Measurements from ENCODE around the gene INSIG1. TPM values are rescaled to one million over a fixed set of nuclear protein-coding genes. Genes with fewer than 3 reads are reported as not detected.

INSIG1 gene
- total and polyA plus RNA-seq, 2 experiments from 2014 or later, result 70.3 to 131 TPM

DNA sequence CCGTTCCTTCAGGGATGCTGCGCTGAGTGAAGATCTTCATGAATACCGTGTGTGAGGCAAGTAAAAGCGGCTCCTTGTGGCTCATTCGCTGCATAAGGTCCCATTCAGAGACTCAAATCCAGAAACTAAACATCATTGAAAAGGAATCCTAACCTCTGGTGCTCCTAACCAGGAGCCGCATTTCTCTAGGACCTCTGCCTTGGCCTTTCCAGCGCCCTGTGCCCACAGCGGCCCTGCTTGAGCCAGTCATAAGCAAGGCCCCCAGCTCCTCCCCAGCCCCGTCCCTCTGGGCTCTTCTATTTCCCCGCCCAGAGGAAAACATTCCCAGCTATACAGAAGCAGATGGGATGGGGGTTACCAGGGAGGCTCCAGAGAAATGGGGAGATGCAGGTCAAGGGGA, 42.6 kb upstream of the INSIG1 start:
- Mint-ChIP-seq H3K4me1 (no peaks in the 10 kb centered on the region), H3K4me3 (no peak overlapping the region), H3K27ac (no peak overlapping the region), H3K9me3 (no peaks in the 10 kb centered on the region), H3K27me3 (ENCODE audit: insufficient read depth, low read depth, poor library complexity) (peaks cover 2% of the 10 kb centered on the region), H3K36me3 (ENCODE audit: low read depth) (no peaks in the 10 kb centered on the region)
- Histone ChIP-seq H3K9me2 (ENCODE audit: insufficient read depth) (no peaks in the 10 kb centered on the region), H3K79me2 (replicated peaks; ENCODE audit: insufficient read depth) (no peaks in the 10 kb centered on the region), H3F3A (replicated peaks; ENCODE audit: low read depth) (no peaks in the 10 kb centered on the region), H2AFZ (no peak overlapping the region), H3K4me3 (no peak overlapping the region), H3K4me2 (no peak overlapping the region), H3K36me3 (ENCODE audit: insufficient read depth) (no peaks in the 10 kb centered on the region), H3K4me1 (ENCODE audit: insufficient read depth) (no peaks in the 10 kb centered on the region), H3K27me3 (ENCODE audit: insufficient read depth) (no peaks in the 10 kb centered on the region), H4K20me1 (replicated peaks; ENCODE audit: insufficient read depth) (no peaks in the 10 kb centered on the region), H3K27ac (ENCODE audit: low read depth) (no peak overlapping the region)
- no peak for DNase-seq (ENCODE audit: low spot score)
- TF ChIP-seq, protein P1, sequence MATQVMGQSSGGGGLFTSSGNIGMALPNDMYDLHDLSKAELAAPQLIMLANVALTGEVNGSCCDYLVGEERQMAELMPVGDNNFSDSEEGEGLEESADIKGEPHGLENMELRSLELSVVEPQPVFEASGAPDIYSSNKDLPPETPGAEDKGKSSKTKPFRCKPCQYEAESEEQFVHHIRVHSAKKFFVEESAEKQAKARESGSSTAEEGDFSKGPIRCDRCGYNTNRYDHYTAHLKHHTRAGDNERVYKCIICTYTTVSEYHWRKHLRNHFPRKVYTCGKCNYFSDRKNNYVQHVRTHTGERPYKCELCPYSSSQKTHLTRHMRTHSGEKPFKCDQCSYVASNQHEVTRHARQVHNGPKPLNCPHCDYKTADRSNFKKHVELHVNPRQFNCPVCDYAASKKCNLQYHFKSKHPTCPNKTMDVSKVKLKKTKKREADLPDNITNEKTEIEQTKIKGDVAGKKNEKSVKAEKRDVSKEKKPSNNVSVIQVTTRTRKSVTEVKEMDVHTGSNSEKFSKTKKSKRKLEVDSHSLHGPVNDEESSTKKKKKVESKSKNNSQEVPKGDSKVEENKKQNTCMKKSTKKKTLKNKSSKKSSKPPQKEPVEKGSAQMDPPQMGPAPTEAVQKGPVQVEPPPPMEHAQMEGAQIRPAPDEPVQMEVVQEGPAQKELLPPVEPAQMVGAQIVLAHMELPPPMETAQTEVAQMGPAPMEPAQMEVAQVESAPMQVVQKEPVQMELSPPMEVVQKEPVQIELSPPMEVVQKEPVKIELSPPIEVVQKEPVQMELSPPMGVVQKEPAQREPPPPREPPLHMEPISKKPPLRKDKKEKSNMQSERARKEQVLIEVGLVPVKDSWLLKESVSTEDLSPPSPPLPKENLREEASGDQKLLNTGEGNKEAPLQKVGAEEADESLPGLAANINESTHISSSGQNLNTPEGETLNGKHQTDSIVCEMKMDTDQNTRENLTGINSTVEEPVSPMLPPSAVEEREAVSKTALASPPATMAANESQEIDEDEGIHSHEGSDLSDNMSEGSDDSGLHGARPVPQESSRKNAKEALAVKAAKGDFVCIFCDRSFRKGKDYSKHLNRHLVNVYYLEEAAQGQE (IDR thresholded peaks at IDR 0.05; ENCODE audit: unreplicated experiment), result no peak
- TF ChIP-seq EZH2 (IDR thresholded peaks at IDR 0.05; ENCODE audit: low read depth, unreplicated experiment) (no peak), ZNF114 (CRISPR knock-in tag; IDR thresholded peaks at IDR 0.05) (no peak), EZH2phosphoT487 (IDR thresholded peaks at IDR 0.05; ENCODE audit: unreplicated experiment) (no peak), ZNF331 (CRISPR knock-in tag; IDR thresholded peaks at IDR 0.05; ENCODE audit: low read depth) (no peak), POLR2AphosphoS5 (IDR thresholded peaks at IDR 0.05; ENCODE audit: low read depth) (no peak), NANOG (IDR thresholded peaks at IDR 0.05; ENCODE audit: borderline replicate concordance) (no peak), CREB1 (CRISPR knock-in tag; IDR thresholded peaks at IDR 0.05; ENCODE audit: low read depth) (no peak), JUNB (IDR thresholded peaks at IDR 0.05; ENCODE audit: unreplicated experiment) (no peak), STAT1 (IDR thresholded peaks at IDR 0.05; ENCODE audit: unreplicated experiment) (no peak)
- TF ChIP-seq, protein P2, sequence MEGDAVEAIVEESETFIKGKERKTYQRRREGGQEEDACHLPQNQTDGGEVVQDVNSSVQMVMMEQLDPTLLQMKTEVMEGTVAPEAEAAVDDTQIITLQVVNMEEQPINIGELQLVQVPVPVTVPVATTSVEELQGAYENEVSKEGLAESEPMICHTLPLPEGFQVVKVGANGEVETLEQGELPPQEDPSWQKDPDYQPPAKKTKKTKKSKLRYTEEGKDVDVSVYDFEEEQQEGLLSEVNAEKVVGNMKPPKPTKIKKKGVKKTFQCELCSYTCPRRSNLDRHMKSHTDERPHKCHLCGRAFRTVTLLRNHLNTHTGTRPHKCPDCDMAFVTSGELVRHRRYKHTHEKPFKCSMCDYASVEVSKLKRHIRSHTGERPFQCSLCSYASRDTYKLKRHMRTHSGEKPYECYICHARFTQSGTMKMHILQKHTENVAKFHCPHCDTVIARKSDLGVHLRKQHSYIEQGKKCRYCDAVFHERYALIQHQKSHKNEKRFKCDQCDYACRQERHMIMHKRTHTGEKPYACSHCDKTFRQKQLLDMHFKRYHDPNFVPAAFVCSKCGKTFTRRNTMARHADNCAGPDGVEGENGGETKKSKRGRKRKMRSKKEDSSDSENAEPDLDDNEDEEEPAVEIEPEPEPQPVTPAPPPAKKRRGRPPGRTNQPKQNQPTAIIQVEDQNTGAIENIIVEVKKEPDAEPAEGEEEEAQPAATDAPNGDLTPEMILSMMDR (conservative IDR thresholded peaks at IDR 0.05; ENCODE audit: low read depth in 2 of 2), result no peak
- TF ChIP-seq, protein P3, sequence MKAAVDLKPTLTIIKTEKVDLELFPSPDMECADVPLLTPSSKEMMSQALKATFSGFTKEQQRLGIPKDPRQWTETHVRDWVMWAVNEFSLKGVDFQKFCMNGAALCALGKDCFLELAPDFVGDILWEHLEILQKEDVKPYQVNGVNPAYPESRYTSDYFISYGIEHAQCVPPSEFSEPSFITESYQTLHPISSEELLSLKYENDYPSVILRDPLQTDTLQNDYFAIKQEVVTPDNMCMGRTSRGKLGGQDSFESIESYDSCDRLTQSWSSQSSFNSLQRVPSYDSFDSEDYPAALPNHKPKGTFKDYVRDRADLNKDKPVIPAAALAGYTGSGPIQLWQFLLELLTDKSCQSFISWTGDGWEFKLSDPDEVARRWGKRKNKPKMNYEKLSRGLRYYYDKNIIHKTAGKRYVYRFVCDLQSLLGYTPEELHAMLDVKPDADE (IDR thresholded peaks at IDR 0.05), result no peak
- TF ChIP-seq, protein P4, sequence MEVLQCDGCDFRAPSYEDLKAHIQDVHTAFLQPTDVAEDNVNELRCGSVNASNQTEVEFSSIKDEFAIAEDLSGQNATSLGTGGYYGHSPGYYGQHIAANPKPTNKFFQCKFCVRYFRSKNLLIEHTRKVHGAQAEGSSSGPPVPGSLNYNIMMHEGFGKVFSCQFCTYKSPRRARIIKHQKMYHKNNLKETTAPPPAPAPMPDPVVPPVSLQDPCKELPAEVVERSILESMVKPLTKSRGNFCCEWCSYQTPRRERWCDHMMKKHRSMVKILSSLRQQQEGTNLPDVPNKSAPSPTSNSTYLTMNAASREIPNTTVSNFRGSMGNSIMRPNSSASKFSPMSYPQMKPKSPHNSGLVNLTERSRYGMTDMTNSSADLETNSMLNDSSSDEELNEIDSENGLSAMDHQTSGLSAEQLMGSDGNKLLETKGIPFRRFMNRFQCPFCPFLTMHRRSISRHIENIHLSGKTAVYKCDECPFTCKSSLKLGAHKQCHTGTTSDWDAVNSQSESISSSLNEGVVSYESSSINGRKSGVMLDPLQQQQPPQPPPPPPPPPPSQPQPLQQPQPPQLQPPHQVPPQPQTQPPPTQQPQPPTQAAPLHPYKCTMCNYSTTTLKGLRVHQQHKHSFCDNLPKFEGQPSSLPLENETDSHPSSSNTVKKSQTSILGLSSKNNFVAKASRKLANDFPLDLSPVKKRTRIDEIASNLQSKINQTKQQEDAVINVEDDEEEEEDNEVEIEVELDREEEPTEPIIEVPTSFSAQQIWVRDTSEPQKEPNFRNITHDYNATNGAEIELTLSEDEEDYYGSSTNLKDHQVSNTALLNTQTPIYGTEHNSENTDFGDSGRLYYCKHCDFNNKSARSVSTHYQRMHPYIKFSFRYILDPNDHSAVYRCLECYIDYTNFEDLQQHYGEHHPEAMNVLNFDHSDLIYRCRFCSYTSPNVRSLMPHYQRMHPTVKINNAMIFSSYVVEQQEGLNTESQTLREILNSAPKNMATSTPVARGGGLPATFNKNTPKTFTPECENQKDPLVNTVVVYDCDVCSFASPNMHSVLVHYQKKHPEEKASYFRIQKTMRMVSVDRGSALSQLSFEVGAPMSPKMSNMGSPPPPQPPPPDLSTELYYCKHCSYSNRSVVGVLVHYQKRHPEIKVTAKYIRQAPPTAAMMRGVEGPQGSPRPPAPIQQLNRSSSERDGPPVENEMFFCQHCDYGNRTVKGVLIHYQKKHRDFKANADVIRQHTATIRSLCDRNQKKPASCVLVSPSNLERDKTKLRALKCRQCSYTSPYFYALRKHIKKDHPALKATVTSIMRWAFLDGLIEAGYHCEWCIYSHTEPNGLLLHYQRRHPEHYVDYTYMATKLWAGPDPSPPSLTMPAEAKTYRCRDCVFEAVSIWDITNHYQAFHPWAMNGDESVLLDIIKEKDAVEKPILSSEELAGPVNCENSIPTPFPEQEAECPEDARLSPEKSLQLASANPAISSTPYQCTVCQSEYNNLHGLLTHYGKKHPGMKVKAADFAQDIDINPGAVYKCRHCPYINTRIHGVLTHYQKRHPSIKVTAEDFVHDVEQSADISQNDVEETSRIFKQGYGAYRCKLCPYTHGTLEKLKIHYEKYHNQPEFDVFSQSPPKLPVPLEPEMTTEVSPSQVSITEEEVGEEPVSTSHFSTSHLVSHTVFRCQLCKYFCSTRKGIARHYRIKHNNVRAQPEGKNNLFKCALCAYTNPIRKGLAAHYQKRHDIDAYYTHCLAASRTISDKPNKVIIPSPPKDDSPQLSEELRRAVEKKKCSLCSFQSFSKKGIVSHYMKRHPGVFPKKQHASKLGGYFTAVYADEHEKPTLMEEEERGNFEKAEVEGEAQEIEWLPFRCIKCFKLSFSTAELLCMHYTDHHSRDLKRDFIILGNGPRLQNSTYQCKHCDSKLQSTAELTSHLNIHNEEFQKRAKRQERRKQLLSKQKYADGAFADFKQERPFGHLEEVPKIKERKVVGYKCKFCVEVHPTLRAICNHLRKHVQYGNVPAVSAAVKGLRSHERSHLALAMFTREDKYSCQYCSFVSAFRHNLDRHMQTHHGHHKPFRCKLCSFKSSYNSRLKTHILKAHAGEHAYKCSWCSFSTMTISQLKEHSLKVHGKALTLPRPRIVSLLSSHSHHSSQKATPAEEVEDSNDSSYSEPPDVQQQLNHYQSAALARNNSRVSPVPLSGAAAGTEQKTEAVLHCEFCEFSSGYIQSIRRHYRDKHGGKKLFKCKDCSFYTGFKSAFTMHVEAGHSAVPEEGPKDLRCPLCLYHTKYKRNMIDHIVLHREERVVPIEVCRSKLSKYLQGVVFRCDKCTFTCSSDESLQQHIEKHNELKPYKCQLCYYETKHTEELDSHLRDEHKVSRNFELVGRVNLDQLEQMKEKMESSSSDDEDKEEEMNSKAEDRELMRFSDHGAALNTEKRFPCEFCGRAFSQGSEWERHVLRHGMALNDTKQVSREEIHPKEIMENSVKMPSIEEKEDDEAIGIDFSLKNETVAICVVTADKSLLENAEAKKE (CRISPR knock-in tag; IDR thresholded peaks at IDR 0.05), result no peak
- ATAC-seq, result no peak

Data from GM23338 (cell line).